ENCODE data around the gene CHPF.

DNA sequence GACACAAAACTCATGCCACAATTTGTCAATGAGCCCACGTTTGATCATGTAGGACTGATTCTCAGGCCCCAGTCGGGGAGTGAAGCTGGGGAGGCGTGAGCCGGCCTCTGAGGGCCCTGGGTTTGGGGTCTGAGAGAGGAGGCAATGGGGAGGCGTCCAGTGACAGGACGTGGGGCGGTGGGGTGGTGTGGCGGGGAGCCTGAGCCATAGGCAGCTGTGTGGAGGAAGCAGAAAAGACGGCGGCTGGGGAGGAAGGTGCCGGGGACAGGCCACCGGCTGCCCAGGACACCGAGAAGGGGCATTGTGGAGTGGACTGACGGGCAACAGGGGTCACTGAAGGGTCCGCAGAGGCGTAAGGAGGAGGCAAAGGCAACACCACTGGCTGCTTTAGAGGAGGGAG is 7.2 kb downstream of the CHPF start:
- TF ChIP-seq, protein P1, sequence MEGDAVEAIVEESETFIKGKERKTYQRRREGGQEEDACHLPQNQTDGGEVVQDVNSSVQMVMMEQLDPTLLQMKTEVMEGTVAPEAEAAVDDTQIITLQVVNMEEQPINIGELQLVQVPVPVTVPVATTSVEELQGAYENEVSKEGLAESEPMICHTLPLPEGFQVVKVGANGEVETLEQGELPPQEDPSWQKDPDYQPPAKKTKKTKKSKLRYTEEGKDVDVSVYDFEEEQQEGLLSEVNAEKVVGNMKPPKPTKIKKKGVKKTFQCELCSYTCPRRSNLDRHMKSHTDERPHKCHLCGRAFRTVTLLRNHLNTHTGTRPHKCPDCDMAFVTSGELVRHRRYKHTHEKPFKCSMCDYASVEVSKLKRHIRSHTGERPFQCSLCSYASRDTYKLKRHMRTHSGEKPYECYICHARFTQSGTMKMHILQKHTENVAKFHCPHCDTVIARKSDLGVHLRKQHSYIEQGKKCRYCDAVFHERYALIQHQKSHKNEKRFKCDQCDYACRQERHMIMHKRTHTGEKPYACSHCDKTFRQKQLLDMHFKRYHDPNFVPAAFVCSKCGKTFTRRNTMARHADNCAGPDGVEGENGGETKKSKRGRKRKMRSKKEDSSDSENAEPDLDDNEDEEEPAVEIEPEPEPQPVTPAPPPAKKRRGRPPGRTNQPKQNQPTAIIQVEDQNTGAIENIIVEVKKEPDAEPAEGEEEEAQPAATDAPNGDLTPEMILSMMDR (IDR thresholded peaks at IDR 0.05; ENCODE audit: insufficient read depth, low read length) = no peak
- TF ChIP-seq GABPA (IDR thresholded peaks at IDR 0.05; ENCODE audit: low read depth) (no peak), POLR2AphosphoS5 (IDR thresholded peaks at IDR 0.05; ENCODE audit: low read depth) (no peak), SPI1 (IDR thresholded peaks at IDR 0.05; ENCODE audit: borderline replicate concordance, low read depth) (no peak)

Measured in HL-60 (cell line).